ENCODE results near the gene ABLIM2. TPM values are rescaled to one million over a fixed set of nuclear protein-coding genes. Genes with fewer than 3 reads are reported as not detected.

The ABLIM2 gene
- total RNA-seq, 4 donors from 2014 or later: 10.6 to 31.7 (median 20.3) TPM

DNA sequence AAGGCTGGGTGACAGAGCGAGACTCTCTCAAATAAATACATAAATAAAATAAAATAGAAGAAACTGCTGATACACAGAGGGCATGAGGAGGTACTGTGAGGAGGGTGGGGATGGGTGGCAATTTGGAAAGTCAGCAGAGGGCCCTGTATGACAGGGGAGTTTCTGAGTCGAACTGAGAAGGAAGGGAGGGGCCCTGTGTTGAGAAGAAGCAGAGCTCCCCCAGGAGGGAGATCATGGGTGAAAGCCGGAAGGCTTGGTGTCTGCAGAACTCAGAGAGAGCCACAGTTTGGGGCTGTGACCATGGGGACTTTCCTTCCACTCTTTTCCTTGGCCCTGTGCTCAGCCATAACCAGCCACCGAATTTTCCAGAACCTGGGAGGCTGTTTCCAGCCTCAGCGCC is 194.2 kb downstream of the ABLIM2 start:
- TF ChIP-seq POLR2A (IDR thresholded peaks at IDR 0.05): no peak
- TF ChIP-seq, protein P1, sequence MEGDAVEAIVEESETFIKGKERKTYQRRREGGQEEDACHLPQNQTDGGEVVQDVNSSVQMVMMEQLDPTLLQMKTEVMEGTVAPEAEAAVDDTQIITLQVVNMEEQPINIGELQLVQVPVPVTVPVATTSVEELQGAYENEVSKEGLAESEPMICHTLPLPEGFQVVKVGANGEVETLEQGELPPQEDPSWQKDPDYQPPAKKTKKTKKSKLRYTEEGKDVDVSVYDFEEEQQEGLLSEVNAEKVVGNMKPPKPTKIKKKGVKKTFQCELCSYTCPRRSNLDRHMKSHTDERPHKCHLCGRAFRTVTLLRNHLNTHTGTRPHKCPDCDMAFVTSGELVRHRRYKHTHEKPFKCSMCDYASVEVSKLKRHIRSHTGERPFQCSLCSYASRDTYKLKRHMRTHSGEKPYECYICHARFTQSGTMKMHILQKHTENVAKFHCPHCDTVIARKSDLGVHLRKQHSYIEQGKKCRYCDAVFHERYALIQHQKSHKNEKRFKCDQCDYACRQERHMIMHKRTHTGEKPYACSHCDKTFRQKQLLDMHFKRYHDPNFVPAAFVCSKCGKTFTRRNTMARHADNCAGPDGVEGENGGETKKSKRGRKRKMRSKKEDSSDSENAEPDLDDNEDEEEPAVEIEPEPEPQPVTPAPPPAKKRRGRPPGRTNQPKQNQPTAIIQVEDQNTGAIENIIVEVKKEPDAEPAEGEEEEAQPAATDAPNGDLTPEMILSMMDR (IDR thresholded peaks at IDR 0.05): no peak
- 77 to 84% methylated on average over 5 of the region's 5 CpGs for WGBS, 2 donors

GRCh38 chr4:7963691-7964090 is 194.9 kb downstream of the ABLIM2 start:
- H3K4me3 ChIP-seq (ENCODE audit: low read depth, poor library complexity, severe bottlenecking): no peak overlapping the region
- 95 to 96% methylated on average over 11 to 12 of the region's 12 CpGs for WGBS, 2 donors
- TF ChIP-seq POLR2A (IDR thresholded peaks at IDR 0.05): no peak
- TF ChIP-seq, protein P1 (IDR thresholded peaks at IDR 0.05): no peak
- DNase-seq (ENCODE audit: low spot score in 2 of 2): no peak
- intact Hi-C loops (cut with DNase I; ENCODE audit: low total_unique reads): no loop called here

More for the DNA sequence above, 194.2 kb downstream of the ABLIM2 start:
- intact Hi-C loops (cut with DNase I; ENCODE audit: low total_unique reads): no loop called here
- no peak overlapping the region for H3K4me3 ChIP-seq (ENCODE audit: low read depth, poor library complexity, severe bottlenecking)
- no peak for DNase-seq (ENCODE audit: low spot score in 2 of 2)

- intact Hi-C loops (cut with DNase I; ENCODE audit: low total_unique reads): no loop called here
- DNase-seq (ENCODE audit: low spot score in 2 of 2): peak in 1 of 2 donors; percentile 75
- TF ChIP-seq POLR2A (IDR thresholded peaks at IDR 0.05): no peak
- TF ChIP-seq, protein P1 (IDR thresholded peaks at IDR 0.05): no peak
- 82 to 85% methylated on average over 17 of the region's 17 CpGs for WGBS, 2 donors
- H3K4me3 ChIP-seq (ENCODE audit: low read depth, poor library complexity, severe bottlenecking): no peak overlapping the region
Observed at GRCh38 chr4:7962609-7963508, 195.8 kb downstream of the ABLIM2 start.

GRCh38 chr4:7960790-7961655 is 197.6 kb downstream of the ABLIM2 start:
- 43 to 49% methylated on average over 19 of the region's 19 CpGs for WGBS, 2 donors
- no peak overlapping the region for H3K4me3 ChIP-seq (ENCODE audit: low read depth, poor library complexity, severe bottlenecking)
- peak in 1 of 2 donors; percentile 79 for DNase-seq (ENCODE audit: low spot score in 2 of 2)
- TF ChIP-seq, protein P1 (IDR thresholded peaks at IDR 0.05): no peak
- TF ChIP-seq POLR2A (IDR thresholded peaks at IDR 0.05): no peak
- intact Hi-C loops (cut with DNase I; ENCODE audit: low total_unique reads): no loop called here

- WGBS, 2 donors: 75 to 84% methylated on average over 8 to 11 of the region's 11 CpGs
- DNase-seq (ENCODE audit: low spot score in 2 of 2): no peak
Observed at GRCh38 chr4:7960017-7960789, 198.4 kb downstream of the ABLIM2 start.

More at GRCh38 chr4:7960017-7960789, 198.4 kb downstream of the ABLIM2 start:
- TF ChIP-seq, protein P1 (IDR thresholded peaks at IDR 0.05): no peak
- no peak for TF ChIP-seq POLR2A (IDR thresholded peaks at IDR 0.05)
- H3K4me3 ChIP-seq (ENCODE audit: low read depth, poor library complexity, severe bottlenecking): no peak overlapping the region
- intact Hi-C loops (cut with DNase I; ENCODE audit: low total_unique reads): no loop called here

All from lower leg skin (tissue), 4 donors.